MM.1S (cell line): ENCODE results near the gene CYYR1.

Experiments used
- CTCF ChIP-seq: fragments of 300-600 bp; sonication (generic); IDR thresholded peaks from 2 replicates; pipeline ENCODE4 v1.5.1; 2016; ENCODE audit warnings: antibody characterized with exemption, low read length, mixed read lengths
- EZH2 ChIP-seq: fragments of 300-600 bp; sonication (generic); optimal IDR thresholded peaks from 2 replicates; pipeline ENCODE3; 2017; ENCODE audit warnings: low read depth, mild to moderate bottlenecking, antibody characterized with exemption, low read length, mixed read lengths
- EZH2phosphoT487 ChIP-seq: fragments of 300-600 bp; sonication (generic); IDR thresholded peaks from 2 replicates; pipeline ENCODE4 v1.6.1; 2018; ENCODE audit warnings: antibody characterized with exemption, low read length

GRCh38 chr21:26570203-26570602 lies 2.9 kb downstream of the CYYR1 start:
- TF ChIP-seq CTCF = no peak
- TF ChIP-seq EZH2 = no peak
- no peak for TF ChIP-seq EZH2phosphoT487
